SK-N-SH (cell line): ENCODE results near the gene GRIP1. TPM values are rescaled to one million over a fixed set of nuclear protein-coding genes. Genes with fewer than 3 reads are reported as not detected.

Experiments
- CTCF ChIA-PET: fragments of 300-600, 350-600 bp; formaldehyde crosslinking; extraction: SDS; loops from one replicate; lab custom pipeline; 2021; lab: Yijun Ruan, JAX
- POLR2A ChIA-PET: fragments of 350-600 bp; sonication (Branson Sonifier 250); formaldehyde crosslinking; extraction: SDS; loops from one replicate; lab custom pipeline; 2020; ENCODE audit warnings: antibody characterized with exemption, inconsistent platforms; lab: Yijun Ruan, JAX
- DNase-seq: peaks from one replicate; pipeline ENCODE4 v3.0.0; 2012
- H2AFZ ChIP-seq: fragments of 200-600 bp; sonication (generic); 2 replicates; pipeline ENCODE4 v1.8.1; 2016; ENCODE audit warnings: antibody characterized with exemption, mild to moderate bottlenecking, low read depth
- H3F3A ChIP-seq: fragments of 200-600 bp; sonication (generic); replicated peaks from 2 replicates; pipeline ENCODE3; 2016; ENCODE audit warnings: antibody characterized with exemption, mild to moderate bottlenecking; ENCODE audit not compliant: insufficient read depth
- H3K27ac ChIP-seq, 2 experiments: fragments of 200-500 bp in 1 of 2; fragments of 200-600 bp in 1 of 2; sonication (Bioruptor generic) in 1 of 2; sonication (generic), shearing (Covaris generic) in 1 of 2; 2 replicates each; pipeline versions ENCODE4 v1.5.1 to v1.6.1; 2014 to 2016; ENCODE audit warnings: low read depth in 2 of 2, inconsistent platforms in 1 of 2, low read length in 1 of 2, mild to moderate bottlenecking in 1 of 2, mixed read lengths in 1 of 2
- H3K27me3 ChIP-seq: fragments of 200-600 bp; sonication (generic), shearing (Covaris generic); 2 replicates; pipeline ENCODE4 v1.6.1; 2016; ENCODE audit warnings: mixed run types; ENCODE audit not compliant: insufficient read depth
- H3K36me3 ChIP-seq, 2 experiments: fragments of 200-500 bp in 1 of 2; fragments of 200-600 bp in 1 of 2; sonication (Bioruptor generic) in 1 of 2; sonication (generic) in 1 of 2; replicated peaks in 1 of 2; 2 replicates each; pipeline versions ENCODE3 to v1.5.1; 2014 to 2016; ENCODE audit warnings: low read length in 1 of 2, mild to moderate bottlenecking in 1 of 2; ENCODE audit not compliant: insufficient read depth in 2 of 2, control insufficient read depth in 1 of 2
- H3K4me1 ChIP-seq, 2 experiments: fragments of 200-500 bp in 1 of 2; fragments of 200-600 bp in 1 of 2; sonication (Bioruptor generic) in 1 of 2; sonication (generic), shearing (Covaris generic) in 1 of 2; 2 replicates each; pipeline versions ENCODE4 v1.5.1 to v1.6.1; 2014 to 2016; ENCODE audit warnings: low read depth in 1 of 2, low read length in 1 of 2, mixed run types in 1 of 2; ENCODE audit not compliant: insufficient read depth in 2 of 2, control insufficient read depth in 1 of 2
- H3K4me2 ChIP-seq: fragments of 200-600 bp; sonication (generic), shearing (Covaris generic); 2 replicates; pipeline ENCODE4 v1.6.1; 2017; ENCODE audit warnings: mixed run types
- H3K4me3 ChIP-seq, 2 experiments: fragments of 200-500 bp in 1 of 2; fragments of 200-600 bp in 1 of 2; sonication (Bioruptor generic) in 1 of 2; sonication (generic), shearing (Covaris generic) in 1 of 2; 2 replicates each; pipeline versions ENCODE4 v1.5.1 to v1.8.1; 2014 to 2016; ENCODE audit warnings: low read depth in 2 of 2, inconsistent platforms in 1 of 2, low read length in 1 of 2, mild to moderate bottlenecking in 1 of 2, mixed read lengths in 1 of 2, moderate library complexity in 1 of 2
- H3K79me2 ChIP-seq: fragments of 200-600 bp; sonication (generic); 2 replicates; pipeline ENCODE4 v1.8.1; 2017; ENCODE audit warnings: mild to moderate bottlenecking; ENCODE audit not compliant: insufficient read depth
- H3K9ac ChIP-seq: fragments of 200-600 bp; sonication (generic); 2 replicates; pipeline ENCODE4 v1.6.1; 2017; ENCODE audit warnings: mixed run types
- H3K9me2 ChIP-seq: fragments of 200-600 bp; sonication (generic); 2 replicates; pipeline ENCODE4 v1.6.1; 2017; ENCODE audit warnings: mixed run types
- H3K9me3 ChIP-seq: fragments of 200-600 bp; sonication (generic); 2 replicates; pipeline ENCODE4 v1.6.1; 2017; ENCODE audit warnings: mixed run types, mild to moderate bottlenecking, moderate library complexity
- H4K20me1 ChIP-seq: fragments of 200-600 bp; sonication (generic); 2 replicates; pipeline ENCODE4 v1.6.1; 2017; ENCODE audit warnings: mild to moderate bottlenecking, mixed run types; ENCODE audit not compliant: insufficient read depth
- CHD2 ChIP-seq: fragments of 150-350 bp; IDR thresholded peaks from 2 replicates; pipeline ENCODE4 v1.6.1; 2018; ENCODE audit warnings: low read length; ENCODE audit not compliant: partially characterized antibody
- EZH2phosphoT487 ChIP-seq: fragments of 200-600 bp; sonication (generic); IDR thresholded peaks from 2 replicates; pipeline ENCODE4 v1.6.1; 2017; ENCODE audit warnings: low read depth, mixed run types, mild to moderate bottlenecking, antibody characterized with exemption, moderate library complexity, borderline replicate concordance
- FOSL2 ChIP-seq: IDR thresholded peaks from 2 replicates; pipeline ENCODE4 v1.4.0; 2012; ENCODE audit warnings: low read depth, mild to moderate bottlenecking, moderate library complexity, borderline replicate concordance
- FOXM1 ChIP-seq: IDR thresholded peaks from 2 replicates; pipeline ENCODE4 v1.4.0; 2012; ENCODE audit warnings: low read depth, mild to moderate bottlenecking
- GABPA ChIP-seq: IDR thresholded peaks from 2 replicates; pipeline ENCODE4 v1.4.0; 2012; ENCODE audit warnings: low read depth, mild to moderate bottlenecking
- JUND ChIP-seq: IDR thresholded peaks from 2 replicates; pipeline ENCODE4 v1.4.0; 2012
- MEF2A ChIP-seq: IDR thresholded peaks from 2 replicates; pipeline ENCODE4 v1.4.0; 2012; ENCODE audit warnings: low read depth, borderline replicate concordance
- NRF1 ChIP-seq: IDR thresholded peaks from 2 replicates; pipeline ENCODE4 v1.6.1; 2012; ENCODE audit warnings: low read depth, mild to moderate bottlenecking, low read length
- POLR2AphosphoS5 ChIP-seq: IDR thresholded peaks from 2 replicates; pipeline ENCODE4 v1.6.1; 2012; ENCODE audit warnings: low read depth, low read length
- RAD21 ChIP-seq: IDR thresholded peaks from 2 replicates; pipeline ENCODE4 v1.6.1; 2012; ENCODE audit warnings: mild to moderate bottlenecking, low read length
- RCOR1 ChIP-seq: fragments of 150-350 bp; IDR thresholded peaks from 2 replicates; pipeline ENCODE4 v1.6.1; 2017; ENCODE audit warnings: antibody characterized with exemption, low read length
- REST ChIP-seq: IDR thresholded peaks from 2 replicates; pipeline ENCODE4 v1.6.1; 2012; ENCODE audit warnings: mild to moderate bottlenecking, low read depth, low read length, moderate library complexity
- RXRA ChIP-seq: IDR thresholded peaks from 2 replicates; pipeline ENCODE4 v1.4.0; 2012; ENCODE audit warnings: low read depth, mild to moderate bottlenecking, borderline replicate concordance
- SIN3A ChIP-seq: IDR thresholded peaks from 2 replicates; pipeline ENCODE4 v1.6.1; 2012; ENCODE audit warnings: low read depth, mild to moderate bottlenecking, low read length, moderate library complexity, borderline replicate concordance
- TCF12 ChIP-seq: IDR thresholded peaks from 2 replicates; pipeline ENCODE4 v1.4.0; 2012
- USF2 ChIP-seq: fragments of 150-350 bp; IDR thresholded peaks from 2 replicates; pipeline ENCODE4 v1.6.1; 2017; ENCODE audit warnings: antibody characterized with exemption, low read length, low read depth, borderline replicate concordance
- WGBS: methylation state at CpG from one replicate; pipeline ENCODE4 v1.1.6; 2017; ENCODE audit warnings: low lambda C conversion rate; 5-methylcytosine and 5-hydroxymethylcytosine counted together
- polyA plus RNA-seq, 3 experiments: library from polyadenylated mRNA; depleted of rRNA; stranded (reverse); fragments of >200 nt; gene quantifications; 2 replicates each; pipeline ENCODE4 v1.2.3, GENCODE V29; 2012
- TF ChIP-seq, protein P1 (sequence below): IDR thresholded peaks from 2 replicates; pipeline ENCODE4 v1.4.0; 2012; ENCODE audit warnings: low read depth, borderline replicate concordance
- TF ChIP-seq, protein P2 (sequence below): IDR thresholded peaks from 2 replicates; pipeline ENCODE4 v1.4.0; 2012; ENCODE audit warnings: low read depth, borderline replicate concordance

GRIP1 gene
- polyA plus RNA-seq, 1 of the 3 experiments (the other 2 are of a cell fraction), result 0.07 TPM

- H3K4me1 ChIP-seq, result no peaks in the 10 kb centered on the region
- H3K36me3 ChIP-seq, result no peaks in the 10 kb centered on the region
- H3K4me3 ChIP-seq, result no peak overlapping the region
- no peaks in the 10 kb centered on the region for H3F3A ChIP-seq
- no peak for TF ChIP-seq JUND
- no peak for TF ChIP-seq SIN3A
- TF ChIP-seq NRF1, result no peak
- TF ChIP-seq USF2, result no peak
- no peak for TF ChIP-seq GABPA
- TF ChIP-seq, protein P1, sequence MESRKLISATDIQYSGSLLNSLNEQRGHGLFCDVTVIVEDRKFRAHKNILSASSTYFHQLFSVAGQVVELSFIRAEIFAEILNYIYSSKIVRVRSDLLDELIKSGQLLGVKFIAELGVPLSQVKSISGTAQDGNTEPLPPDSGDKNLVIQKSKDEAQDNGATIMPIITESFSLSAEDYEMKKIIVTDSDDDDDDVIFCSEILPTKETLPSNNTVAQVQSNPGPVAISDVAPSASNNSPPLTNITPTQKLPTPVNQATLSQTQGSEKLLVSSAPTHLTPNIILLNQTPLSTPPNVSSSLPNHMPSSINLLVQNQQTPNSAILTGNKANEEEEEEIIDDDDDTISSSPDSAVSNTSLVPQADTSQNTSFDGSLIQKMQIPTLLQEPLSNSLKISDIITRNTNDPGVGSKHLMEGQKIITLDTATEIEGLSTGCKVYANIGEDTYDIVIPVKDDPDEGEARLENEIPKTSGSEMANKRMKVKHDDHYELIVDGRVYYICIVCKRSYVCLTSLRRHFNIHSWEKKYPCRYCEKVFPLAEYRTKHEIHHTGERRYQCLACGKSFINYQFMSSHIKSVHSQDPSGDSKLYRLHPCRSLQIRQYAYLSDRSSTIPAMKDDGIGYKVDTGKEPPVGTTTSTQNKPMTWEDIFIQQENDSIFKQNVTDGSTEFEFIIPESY, result no peak
- no peak for TF ChIP-seq REST
- TF ChIP-seq POLR2AphosphoS5, result no peak
- TF ChIP-seq EZH2phosphoT487, result no peak
- no peak for TF ChIP-seq TCF12
- TF ChIP-seq FOXM1, result no peak
- no peak for TF ChIP-seq RXRA
- no peak for TF ChIP-seq RAD21
- no peak for TF ChIP-seq CHD2
- TF ChIP-seq MEF2A, result no peak
- TF ChIP-seq RCOR1, result no peak
- no peak for TF ChIP-seq FOSL2
- TF ChIP-seq, protein P2, sequence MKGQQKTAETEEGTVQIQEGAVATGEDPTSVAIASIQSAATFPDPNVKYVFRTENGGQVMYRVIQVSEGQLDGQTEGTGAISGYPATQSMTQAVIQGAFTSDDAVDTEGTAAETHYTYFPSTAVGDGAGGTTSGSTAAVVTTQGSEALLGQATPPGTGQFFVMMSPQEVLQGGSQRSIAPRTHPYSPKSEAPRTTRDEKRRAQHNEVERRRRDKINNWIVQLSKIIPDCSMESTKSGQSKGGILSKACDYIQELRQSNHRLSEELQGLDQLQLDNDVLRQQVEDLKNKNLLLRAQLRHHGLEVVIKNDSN, result no peak
- DNase-seq, result no peak
- H3K27me3 ChIP-seq, result no peaks in the 10 kb centered on the region; the same call in 1 of the 2 replicates
- ChIA-PET POLR2A (no interaction called here), CTCF (no interaction called here)
- 10% methylated on average over 4 of the region's 4 CpGs for WGBS
- no peaks in the 10 kb centered on the region for H3K9me2 ChIP-seq
- H3K9ac ChIP-seq, result no peak overlapping the region
- H3K9me3 ChIP-seq, result no peaks in the 10 kb centered on the region
- no peak overlapping the region for H2AFZ ChIP-seq
- no peak overlapping the region for H3K27ac ChIP-seq
- H4K20me1 ChIP-seq, result no peaks in the 10 kb centered on the region
- H3K4me2 ChIP-seq, result no peak overlapping the region
- H3K79me2 ChIP-seq, result no peaks in the 10 kb centered on the region
Observed at GRCh38 chr12:66627270-66627987, 51.4 kb downstream of the GRIP1 start.
